ENCODE measurements around the gene ABI3BP.

ABI3BP gene

DNA sequence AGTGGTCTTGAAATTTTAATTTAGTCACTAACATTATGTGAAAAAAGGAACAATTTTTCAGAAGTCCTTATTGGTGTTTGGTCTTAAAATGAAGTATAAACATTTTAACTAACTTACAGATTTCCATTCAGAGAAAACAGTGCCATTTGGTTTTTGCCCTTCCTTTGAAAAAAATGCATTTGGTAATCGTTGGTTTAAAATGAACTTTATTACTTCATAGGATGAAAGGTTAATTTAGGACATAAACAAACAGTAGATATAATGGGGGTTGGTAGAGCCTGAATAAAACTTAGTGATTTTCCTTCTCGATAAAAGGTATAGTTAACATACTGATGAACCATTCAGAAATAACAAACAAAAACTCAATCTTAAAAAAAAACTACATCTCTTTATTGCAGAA, 244.3 kb downstream of the ABI3BP start:
- in situ Hi-C loops (cut with MboI; ENCODE audit: low sequenced_read_pairs) = no loop called here

- in situ Hi-C loops (cut with MboI; ENCODE audit: low sequenced_read_pairs) = no loop called here
Observed at GRCh38 chr3:100748220-100748619, 245.0 kb downstream of the ABI3BP start.

DNA sequence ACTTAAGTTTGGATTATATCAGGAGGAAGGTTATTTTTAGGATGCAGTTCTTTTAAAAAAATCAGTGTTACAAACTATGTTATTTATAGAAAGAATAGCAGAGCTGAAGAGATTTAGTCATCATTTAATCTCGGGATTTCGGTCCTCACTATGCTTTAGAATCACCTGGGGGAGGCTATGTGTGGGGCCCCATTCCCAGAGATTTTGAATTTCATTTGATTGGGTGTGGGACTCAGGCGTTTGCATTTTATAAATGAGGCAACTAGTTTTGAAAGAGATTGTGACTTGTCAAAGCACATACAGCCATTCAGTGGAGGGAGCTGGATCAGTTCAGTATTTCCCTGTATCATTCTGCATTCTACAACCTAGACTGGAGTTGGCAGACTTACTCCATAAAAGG, 247.1 kb downstream of the ABI3BP start:
- in situ Hi-C loops (cut with MboI; ENCODE audit: low sequenced_read_pairs) = no loop called here

GRCh38 chr3:100745617-100746016, 247.6 kb downstream of the ABI3BP start:
- in situ Hi-C loops (cut with MboI; ENCODE audit: low sequenced_read_pairs) = no loop called here

DNA sequence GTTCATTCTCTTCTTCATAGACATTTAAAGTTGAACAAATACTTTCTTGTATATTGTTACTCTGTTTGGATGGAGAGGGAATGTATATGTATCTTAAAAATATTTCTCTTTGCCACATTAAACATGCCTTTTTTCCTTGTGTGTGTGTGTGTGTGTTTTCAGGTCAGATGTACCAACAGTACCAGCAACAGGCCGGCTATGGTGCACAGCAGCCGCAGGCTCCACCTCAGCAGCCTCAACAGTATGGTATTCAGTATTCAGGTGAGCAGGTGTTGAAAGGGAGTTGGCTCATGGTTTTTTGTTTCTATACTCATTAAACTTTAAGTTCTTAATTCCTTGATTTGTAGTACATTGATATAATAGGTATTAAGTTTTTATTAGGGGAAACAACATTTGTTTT, 248.6 kb downstream of the ABI3BP start:
- in situ Hi-C loops (cut with MboI; ENCODE audit: low sequenced_read_pairs) = no loop called here

DNA sequence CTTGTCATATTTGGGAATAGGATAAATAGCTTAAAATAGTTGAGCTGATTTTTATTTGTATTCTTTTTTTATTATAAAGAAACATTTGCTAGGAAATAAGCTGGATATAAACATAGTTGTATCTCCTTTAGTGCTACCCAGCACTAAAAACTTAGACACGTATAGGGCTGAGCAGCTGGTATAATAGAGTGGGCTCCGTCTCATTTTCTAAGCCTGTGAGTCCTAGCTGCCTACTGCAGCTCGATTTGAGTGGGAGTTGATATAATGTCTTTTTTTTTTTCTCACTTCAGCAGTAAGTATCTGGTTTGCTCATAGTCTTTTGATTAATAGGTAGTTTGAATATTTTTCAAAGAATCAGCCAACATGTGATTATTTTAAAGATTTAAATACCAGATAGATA, 249.7 kb downstream of the ABI3BP start:
- in situ Hi-C loops (cut with MboI; ENCODE audit: low sequenced_read_pairs) = no loop called here

- in situ Hi-C loops (cut with MboI; ENCODE audit: low sequenced_read_pairs) = no loop called here
Observed at GRCh38 chr3:100740207-100740606, 253.0 kb downstream of the ABI3BP start.

- in situ Hi-C loops (cut with MboI; ENCODE audit: low sequenced_read_pairs) = no loop called here
Observed at GRCh38 chr3:100737334-100737733, 255.9 kb downstream of the ABI3BP start.

DNA sequence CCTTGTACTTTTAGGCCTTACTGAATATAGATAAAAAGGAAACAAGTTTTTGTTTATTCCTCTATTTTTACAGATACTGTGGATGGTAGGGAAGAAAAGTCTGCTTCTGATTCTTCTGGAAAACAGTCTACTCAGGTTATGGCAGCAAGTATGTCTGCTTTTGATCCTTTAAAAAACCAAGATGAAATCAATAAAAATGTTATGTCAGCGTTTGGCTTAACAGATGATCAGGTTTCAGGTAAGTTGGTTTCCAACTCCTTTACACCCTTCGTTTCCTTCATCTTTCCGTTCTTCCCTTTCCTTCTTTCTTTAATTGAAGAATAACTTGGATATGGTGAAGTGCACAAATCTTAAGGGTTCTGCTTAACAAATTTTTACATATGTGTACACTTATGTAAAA, 260.8 kb downstream of the ABI3BP start:
- in situ Hi-C loops (cut with MboI; ENCODE audit: low sequenced_read_pairs) = no loop called here

DNA sequence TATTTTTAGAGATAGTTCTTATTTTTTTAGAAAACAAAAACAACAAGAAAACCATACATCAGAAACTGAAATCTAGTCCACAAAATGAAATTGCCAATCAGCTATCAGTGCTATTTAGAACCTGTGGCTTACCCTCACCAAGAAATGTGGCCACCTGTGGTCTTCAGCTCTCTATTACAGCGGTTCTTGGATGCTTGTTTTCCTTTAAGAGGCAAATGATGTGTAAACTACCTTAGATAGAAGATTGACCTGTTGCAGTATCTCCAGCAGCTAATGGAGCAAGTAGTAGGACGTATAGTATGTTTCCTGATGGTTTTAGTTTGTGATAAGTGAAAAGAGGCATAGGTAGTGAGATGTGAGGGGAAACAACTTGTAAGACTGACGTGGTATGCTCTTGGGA, 262.7 kb downstream of the ABI3BP start:
- in situ Hi-C loops (cut with MboI; ENCODE audit: low sequenced_read_pairs) = no loop called here

GRCh38 chr3:100726706-100727105, 266.5 kb downstream of the ABI3BP start:
- in situ Hi-C loops (cut with MboI; ENCODE audit: low sequenced_read_pairs) = no loop called here

DNA sequence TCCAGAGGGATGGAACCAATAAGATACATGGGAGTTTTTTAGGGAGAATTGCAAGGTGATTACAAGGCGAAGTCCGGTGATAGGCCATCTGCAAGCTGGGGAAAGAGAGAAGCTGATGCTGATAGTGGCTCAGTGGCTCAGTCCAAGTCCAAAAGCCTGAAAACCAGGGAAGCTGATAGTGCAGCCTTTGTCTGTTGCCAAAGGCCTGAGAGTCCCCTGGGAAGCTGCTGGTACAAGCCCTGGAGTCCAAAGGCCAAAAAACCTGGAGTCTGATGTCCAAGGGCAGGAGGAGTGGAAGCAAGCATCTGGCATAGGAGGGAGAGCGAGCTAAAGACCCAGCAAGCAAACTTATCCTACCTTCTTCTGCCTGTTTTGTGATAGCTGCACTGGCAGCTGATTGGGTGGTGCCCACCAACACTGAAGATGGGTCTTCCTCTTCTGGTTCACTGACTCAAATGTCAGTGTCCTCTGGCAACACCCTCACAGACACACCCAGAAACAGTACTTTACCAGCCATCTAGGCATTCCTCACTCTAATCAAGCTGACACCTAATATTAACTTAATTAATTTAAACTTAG, 267.2 kb downstream of the ABI3BP start:
- in situ Hi-C loops (cut with MboI; ENCODE audit: low sequenced_read_pairs) = no loop called here

- in situ Hi-C loops (cut with MboI; ENCODE audit: low sequenced_read_pairs) = no loop called here
Observed at GRCh38 chr3:100720426-100720825, 272.8 kb downstream of the ABI3BP start.

GRCh38 chr3:100719136-100719535, 274.1 kb downstream of the ABI3BP start:
- in situ Hi-C loops (cut with MboI; ENCODE audit: low sequenced_read_pairs) = no loop called here

- in situ Hi-C loops (cut with MboI; ENCODE audit: low sequenced_read_pairs) = no loop called here
Observed at GRCh38 chr3:100717637-100718487, 275.4 kb downstream of the ABI3BP start.

DNA sequence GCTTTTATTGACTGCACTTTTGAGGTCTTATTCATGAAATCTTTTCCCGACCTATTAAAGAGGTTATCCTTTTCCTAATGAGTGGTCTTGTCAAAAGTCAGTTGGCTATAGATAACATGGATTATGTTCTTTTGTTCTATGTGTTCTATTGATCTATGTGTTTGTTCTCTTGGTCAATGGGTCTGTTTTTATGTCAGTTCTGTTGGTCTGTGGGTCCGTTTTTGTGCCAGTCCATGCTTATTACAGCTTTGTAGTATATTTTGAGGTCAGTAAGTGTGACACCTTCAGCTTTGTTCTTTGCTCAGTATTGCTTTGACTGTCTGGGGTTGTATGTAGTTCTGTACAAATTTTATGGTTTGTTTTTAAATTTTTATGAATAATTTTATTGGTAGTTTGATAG, 276.2 kb downstream of the ABI3BP start:
- in situ Hi-C loops (cut with MboI; ENCODE audit: low sequenced_read_pairs) = no loop called here

DNA sequence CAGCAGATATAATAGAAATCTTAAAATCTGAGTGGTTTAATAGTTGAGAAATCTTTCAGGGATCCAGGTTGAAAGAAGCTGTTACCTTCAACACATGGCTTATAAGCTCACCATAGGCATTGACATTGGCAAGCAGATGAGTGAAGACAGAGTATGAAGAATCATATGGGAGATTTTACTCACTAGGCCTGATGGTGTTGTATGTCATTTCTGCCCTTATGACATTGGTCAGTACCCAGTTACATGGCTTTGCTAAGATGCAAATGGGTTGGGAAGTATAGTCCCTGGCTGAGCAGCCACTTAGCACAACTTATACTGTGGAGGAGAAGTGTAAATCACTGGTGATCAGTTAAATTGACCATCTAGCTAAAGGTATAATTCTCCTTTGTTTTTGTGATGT, 278.0 kb downstream of the ABI3BP start:
- in situ Hi-C loops (cut with MboI; ENCODE audit: low sequenced_read_pairs) = no loop called here

- in situ Hi-C loops (cut with MboI; ENCODE audit: low sequenced_read_pairs) = no loop called here
Observed at GRCh38 chr3:100710261-100710968, 282.8 kb downstream of the ABI3BP start.

DNA sequence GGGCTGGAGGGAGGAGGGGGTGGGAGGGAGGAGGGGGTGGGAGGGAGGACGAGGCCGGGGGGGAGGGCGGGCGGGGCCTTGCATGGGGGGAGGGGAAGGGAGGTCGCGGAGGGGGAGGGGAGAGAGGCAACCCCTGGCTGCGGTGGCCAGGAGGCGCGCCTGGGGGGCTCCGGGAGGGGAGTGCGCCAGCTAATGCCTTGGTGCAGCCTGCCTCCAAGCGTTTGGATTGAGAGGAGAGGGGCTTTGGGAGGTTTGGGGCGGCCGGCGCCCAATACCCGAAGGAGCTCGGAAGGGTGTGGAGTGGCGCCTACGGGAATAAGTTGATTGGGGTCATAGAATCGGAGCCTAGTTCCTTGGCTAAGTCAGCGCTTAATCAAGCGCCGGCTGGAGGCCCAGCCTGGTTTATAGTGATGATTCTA, 283.4 kb downstream of the ABI3BP start:
- in situ Hi-C loops (cut with MboI; ENCODE audit: low sequenced_read_pairs) = no loop called here

DNA sequence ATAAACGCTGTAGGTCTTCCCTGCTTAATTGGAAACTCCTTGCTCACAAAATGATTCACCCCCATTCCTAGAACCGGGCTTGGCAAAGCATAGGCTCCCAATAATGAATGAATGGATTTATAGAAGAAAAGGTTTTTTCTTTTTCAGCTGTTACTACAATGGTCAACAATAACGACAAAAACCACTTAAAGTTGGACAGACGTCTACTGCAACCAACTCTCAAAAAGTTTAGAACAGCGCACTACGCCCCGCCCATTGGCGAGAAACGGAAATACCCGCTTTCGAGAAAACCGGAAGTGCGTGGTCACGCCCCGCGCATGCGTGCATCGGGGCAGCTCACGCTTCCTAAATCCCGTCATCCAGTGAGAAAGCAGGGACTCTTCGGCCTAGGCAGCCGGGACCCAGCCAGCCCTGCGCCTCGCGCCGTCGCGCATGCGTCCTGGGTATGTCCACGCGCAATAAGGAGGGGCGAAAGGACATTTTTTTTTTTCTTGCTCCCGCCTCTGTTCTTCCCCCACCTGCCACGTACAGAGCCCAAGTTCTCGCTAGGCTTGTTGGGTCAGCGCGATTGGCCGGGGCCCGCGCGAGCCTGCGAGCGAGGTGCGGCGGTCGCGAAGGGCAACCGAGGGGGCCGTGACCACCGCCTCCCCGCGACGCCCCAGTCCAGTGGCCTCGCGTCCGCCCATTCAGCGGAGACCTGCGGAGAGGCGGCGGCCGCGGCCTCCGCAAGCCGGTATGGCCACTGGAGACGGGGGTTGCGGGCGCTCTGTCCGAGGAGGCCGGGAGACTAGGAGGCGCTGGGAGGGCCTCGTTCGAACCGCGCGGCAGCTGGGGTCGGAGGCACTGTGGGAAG, 284.0 kb downstream of the ABI3BP start, which contains the start of gene TFG:
Gene TFG (plus strand): TSS at position 506 of the 853 bp plus-strand sequence. CDS start 4,192 bp downstream, outside the sequence.
- in situ Hi-C loops (cut with MboI; ENCODE audit: low sequenced_read_pairs) = no loop called here

- in situ Hi-C loops (cut with MboI; ENCODE audit: low sequenced_read_pairs) = no loop called here
Observed at GRCh38 chr3:100708644-100708988, 284.6 kb downstream of the ABI3BP start.

Measured in HL-60/S4 treated with phorbol 12-myristate 13-acetate at 8.2 ng/mL for 4 days and 3 days (cell line).